H9 (cell line): ENCODE results near the gene SFTPB. TPM values are rescaled to one million over a fixed set of nuclear protein-coding genes. Genes with fewer than 3 reads are reported as not detected.
A peak's percentile ranks its signal among the peaks of the same experiment; 100 is the strongest.

Source experiments
- DNase-seq: peaks from one replicate; pipeline ENCODE4 v3.0.0-alpha.2; 2017
- H2AFZ ChIP-seq: one replicate; pipeline ENCODE4 v1.6.1; 2013; ENCODE audit warnings: mild to moderate bottlenecking, low read length, control low read depth, moderate library complexity
- H2AK5ac ChIP-seq: 2 replicates; pipeline ENCODE4 v1.6.1; 2013; ENCODE audit warnings: low read length, control low read depth, mixed read lengths; ENCODE audit not compliant: insufficient read length
- H2BK120ac ChIP-seq: one replicate; pipeline ENCODE4 v1.6.1; 2013; ENCODE audit warnings: low read depth, mild to moderate bottlenecking, low read length, control low read depth, inconsistent platforms; ENCODE audit not compliant: poor library complexity, severe bottlenecking
- H2BK12ac ChIP-seq: 2 replicates; pipeline ENCODE4 v1.6.1; 2013; ENCODE audit warnings: low read length, control low read depth, mixed read lengths, low read depth; ENCODE audit not compliant: insufficient read length
- H2BK15ac ChIP-seq: 2 replicates; pipeline ENCODE4 v1.6.1; 2013; ENCODE audit warnings: low read depth, low read length, control low read depth
- H2BK20ac ChIP-seq: one replicate; pipeline ENCODE4 v1.6.1; 2013; ENCODE audit warnings: low read depth, mild to moderate bottlenecking, low read length, control low read depth, inconsistent platforms; ENCODE audit not compliant: poor library complexity, severe bottlenecking
- H2BK5ac ChIP-seq: 2 replicates; pipeline ENCODE4 v1.6.1; 2013; ENCODE audit warnings: low read length, control low read depth, mixed read lengths; ENCODE audit not compliant: insufficient read length
- H3K14ac ChIP-seq: 2 replicates; pipeline ENCODE4 v1.6.1; 2013; ENCODE audit warnings: low read length, control low read depth; ENCODE audit not compliant: insufficient read depth
- H3K18ac ChIP-seq: 2 replicates; pipeline ENCODE4 v1.6.1; 2013; ENCODE audit warnings: low read depth, mild to moderate bottlenecking, mixed read lengths, low read length, control low read depth; ENCODE audit not compliant: insufficient read length
- H3K23ac ChIP-seq: 2 replicates; pipeline ENCODE4 v1.6.1; 2013; ENCODE audit warnings: low read length, control low read depth, mixed read lengths, low read depth; ENCODE audit not compliant: insufficient read length
- H3K23me2 ChIP-seq: 2 replicates; pipeline ENCODE4 v1.6.1; 2013; ENCODE audit warnings: low read depth, mild to moderate bottlenecking, mixed read lengths, low read length, control low read depth; ENCODE audit not compliant: insufficient read length, poor library complexity, severe bottlenecking
- H3K27ac ChIP-seq: 2 replicates; pipeline ENCODE4 v1.5.1; 2013; ENCODE audit warnings: low read length, control low read depth, mixed read lengths, low read depth; ENCODE audit not compliant: insufficient read length
- H3K27me3 ChIP-seq: 2 replicates; pipeline ENCODE4 v1.6.1; 2013; ENCODE audit warnings: low read length, control low read depth, inconsistent platforms; ENCODE audit not compliant: insufficient read depth
- H3K4ac ChIP-seq: 2 replicates; pipeline ENCODE4 v1.6.1; 2013; ENCODE audit warnings: low read depth, mild to moderate bottlenecking, control low read depth, inconsistent platforms, low read length, moderate library complexity
- H3K4me1 ChIP-seq: 2 replicates; pipeline ENCODE4 v1.6.1; 2013; ENCODE audit warnings: low read length, control low read depth, inconsistent platforms; ENCODE audit not compliant: insufficient read depth
- H3K4me2 ChIP-seq: 2 replicates; pipeline ENCODE4 v1.6.1; 2013; ENCODE audit warnings: low read length, control low read depth, mixed read lengths; ENCODE audit not compliant: insufficient read length, insufficient read depth
- H3K56ac ChIP-seq: 2 replicates; pipeline ENCODE4 v1.6.1; 2013; ENCODE audit warnings: low read depth, mild to moderate bottlenecking, mixed read lengths, low read length, control low read depth; ENCODE audit not compliant: insufficient read length
- H3K79me1 ChIP-seq: 2 replicates; pipeline ENCODE4 v1.6.1; 2013; ENCODE audit warnings: low read depth, mild to moderate bottlenecking, moderate library complexity, low read length, control low read depth, inconsistent platforms; ENCODE audit not compliant: insufficient read depth, poor library complexity, severe bottlenecking
- H3K79me2 ChIP-seq: 2 replicates; pipeline ENCODE4 v1.6.1; 2013; ENCODE audit warnings: low read length, control low read depth, inconsistent platforms; ENCODE audit not compliant: insufficient read depth
- H3K9ac ChIP-seq: 2 replicates; pipeline ENCODE4 v1.6.1; 2013; ENCODE audit warnings: low read length, control low read depth, mixed read lengths; ENCODE audit not compliant: insufficient read length; ENCODE audit errors: extremely low read depth
- H3K9me3 ChIP-seq: one replicate; pipeline ENCODE4 v1.6.1; 2013; ENCODE audit warnings: low read depth, low read length, inconsistent platforms; ENCODE audit not compliant: control insufficient read depth
- H3T11ph ChIP-seq: one replicate; pipeline ENCODE4 v1.6.1; 2013; ENCODE audit warnings: mild to moderate bottlenecking, low read length, control low read depth, inconsistent platforms
- H4K20me1 ChIP-seq: one replicate; pipeline ENCODE4 v1.6.1; 2013; ENCODE audit not compliant: control insufficient read depth, insufficient read length, insufficient read depth
- H4K5ac ChIP-seq: 2 replicates; pipeline ENCODE4 v1.6.1; 2013; ENCODE audit warnings: low read depth, mild to moderate bottlenecking, mixed read lengths, low read length, control low read depth; ENCODE audit not compliant: insufficient read length
- H4K8ac ChIP-seq: replicated peaks from 2 replicates; pipeline ENCODE4 v1.6.1; 2013; ENCODE audit warnings: low read length, control low read depth, mixed read lengths, low read depth; ENCODE audit not compliant: insufficient read length
- H4K91ac ChIP-seq: 2 replicates; pipeline ENCODE4 v1.6.1; 2013; ENCODE audit warnings: low read depth, mild to moderate bottlenecking, moderate library complexity, mixed read lengths, low read length, control low read depth; ENCODE audit not compliant: insufficient read length
- H3K27ac Mint-ChIP-seq, 3 experiments: 2 replicates in 2 of 3; 3 replicates in 1 of 3; pipeline ENCODE4 v1.8.0; 2020 to 2021; ENCODE audit warnings: mixed read lengths in 3 of 3, mild to moderate bottlenecking in 1 of 3, moderate library complexity in 1 of 3
- H3K27me3 Mint-ChIP-seq: 2 replicates; pipeline ENCODE4 v1.8.0; 2021; ENCODE audit warnings: low read depth, mild to moderate bottlenecking, moderate library complexity, mixed read lengths
- H3K36me3 Mint-ChIP-seq, 3 experiments: 2 replicates in 2 of 3; 3 replicates in 1 of 3; pipeline ENCODE4 v1.8.0; 2020 to 2021; ENCODE audit warnings: low read depth in 3 of 3, mixed read lengths in 3 of 3; ENCODE audit not compliant: insufficient read depth in 1 of 3
- H3K4me1 Mint-ChIP-seq, 2 experiments: 2 replicates each; pipeline ENCODE4 v1.8.0; 2020; ENCODE audit warnings: mixed read lengths in 2 of 2
- H3K4me3 Mint-ChIP-seq, 2 experiments: 2 replicates in 1 of 2; 3 replicates in 1 of 2; pipeline ENCODE4 v1.8.0; 2020 to 2021; ENCODE audit warnings: mild to moderate bottlenecking in 2 of 2, mixed read lengths in 2 of 2, moderate library complexity in 1 of 2
- H3K9me3 Mint-ChIP-seq, 2 experiments: 2 replicates in 1 of 2; 3 replicates in 1 of 2; pipeline ENCODE4 v1.8.0; 2020; ENCODE audit warnings: mild to moderate bottlenecking in 2 of 2, mixed read lengths in 2 of 2, moderate library complexity in 1 of 2
- WGBS: extraction: QIAGEN DNeasy Blood & Tissue Kit; methylation state at CpG from one replicate; pipeline ENCODE4 v1.1.7; 2013; ENCODE audit warnings: missing lambda C conversion rate, low lambda C conversion rate, mixed read lengths; ENCODE audit not compliant: insufficient read length; ENCODE audit errors: extremely low coverage; 5-methylcytosine and 5-hydroxymethylcytosine counted together
- total RNA-seq: library from RNA; stranded (reverse); gene quantifications from 2 replicates; pipeline ENCODE4 v1.2.1, GENCODE V29; 2021
- TF ChIP-seq, protein P1 (sequence below): fragments of 200-600 bp; sonication (generic); conservative IDR thresholded peaks from 3 replicates; pipeline ENCODE4 v1.8.0; 2021; ENCODE audit warnings: antibody characterized with exemption, mild to moderate bottlenecking

The SFTPB gene
- total RNA-seq, 1 experiment from 2014 or later = not detected

DNA sequence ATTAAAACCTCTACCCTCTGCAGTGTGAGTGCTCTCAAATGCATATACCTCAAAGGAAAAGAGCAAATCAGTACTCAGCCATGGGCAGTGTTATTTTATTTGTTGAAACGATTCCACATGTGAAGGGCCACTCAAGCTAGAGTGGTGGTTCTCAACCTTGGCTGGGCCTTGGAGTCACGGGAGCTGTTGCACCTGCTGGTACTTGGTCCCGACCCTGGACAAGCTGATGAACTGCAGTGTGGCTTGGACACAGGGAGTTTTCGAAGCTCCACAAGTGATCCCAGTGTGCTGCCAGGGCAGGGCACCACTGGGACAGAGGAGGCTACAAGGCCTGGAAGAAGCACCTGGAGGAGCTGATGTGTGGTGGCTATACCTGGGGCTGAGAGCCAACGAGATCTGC lies 45.8 kb upstream of the SFTPB start:
- Mint-ChIP-seq H3K36me3 (no peaks in the 10 kb centered on the region), H3K27ac (0 out of 7 replicates have a peak overlapping the region, but pooled peaks of 1 of the 3 experiments have one; percentile 76), H3K4me1 (peaks cover 5 to 13% of the 10 kb centered on the region in 2 experiments), H3K4me3 (no peak overlapping the region), H3K9me3 (no peaks in the 10 kb centered on the region; a peak in 1 of 5 replicates), H3K27me3 (peaks cover 15% of the 10 kb centered on the region)
- no peak overlapping the region for H4K5ac ChIP-seq
- H3K9me3 ChIP-seq = no peaks in the 10 kb centered on the region
- H3K79me2 ChIP-seq = no peaks in the 10 kb centered on the region
- H2BK15ac ChIP-seq = no peak overlapping the region
- H3K27ac ChIP-seq = no peak overlapping the region
- no peak overlapping the region for H2AFZ ChIP-seq
- no peak overlapping the region for H2BK5ac ChIP-seq
- no CpG with 5 or more reads among the region's 5 CpGs for WGBS
- H2BK12ac ChIP-seq = no peak overlapping the region
- H2AK5ac ChIP-seq = no peak overlapping the region
- TF ChIP-seq, protein P1, sequence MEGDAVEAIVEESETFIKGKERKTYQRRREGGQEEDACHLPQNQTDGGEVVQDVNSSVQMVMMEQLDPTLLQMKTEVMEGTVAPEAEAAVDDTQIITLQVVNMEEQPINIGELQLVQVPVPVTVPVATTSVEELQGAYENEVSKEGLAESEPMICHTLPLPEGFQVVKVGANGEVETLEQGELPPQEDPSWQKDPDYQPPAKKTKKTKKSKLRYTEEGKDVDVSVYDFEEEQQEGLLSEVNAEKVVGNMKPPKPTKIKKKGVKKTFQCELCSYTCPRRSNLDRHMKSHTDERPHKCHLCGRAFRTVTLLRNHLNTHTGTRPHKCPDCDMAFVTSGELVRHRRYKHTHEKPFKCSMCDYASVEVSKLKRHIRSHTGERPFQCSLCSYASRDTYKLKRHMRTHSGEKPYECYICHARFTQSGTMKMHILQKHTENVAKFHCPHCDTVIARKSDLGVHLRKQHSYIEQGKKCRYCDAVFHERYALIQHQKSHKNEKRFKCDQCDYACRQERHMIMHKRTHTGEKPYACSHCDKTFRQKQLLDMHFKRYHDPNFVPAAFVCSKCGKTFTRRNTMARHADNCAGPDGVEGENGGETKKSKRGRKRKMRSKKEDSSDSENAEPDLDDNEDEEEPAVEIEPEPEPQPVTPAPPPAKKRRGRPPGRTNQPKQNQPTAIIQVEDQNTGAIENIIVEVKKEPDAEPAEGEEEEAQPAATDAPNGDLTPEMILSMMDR = no peak
- no peak overlapping the region for H2BK20ac ChIP-seq
- no peak overlapping the region for H3K56ac ChIP-seq
- no peak overlapping the region for H3T11ph ChIP-seq
- H4K91ac ChIP-seq = no peak overlapping the region
- peak; percentile 17 for DNase-seq
- no peak overlapping the region for H3K23ac ChIP-seq
- H3K4ac ChIP-seq = no peak overlapping the region
- no peak overlapping the region for H2BK120ac ChIP-seq
- H3K18ac ChIP-seq = no peak overlapping the region
- H3K79me1 ChIP-seq = no peaks in the 10 kb centered on the region
- no peak overlapping the region for H3K9ac ChIP-seq
- no peaks in the 10 kb centered on the region for H4K20me1 ChIP-seq
- no peak overlapping the region for H4K8ac ChIP-seq
- H3K23me2 ChIP-seq = no peaks in the 10 kb centered on the region
- H3K14ac ChIP-seq = no peak overlapping the region
- no peaks in the 10 kb centered on the region for H3K4me1 ChIP-seq
- H3K27me3 ChIP-seq = peaks cover under 1% of the 10 kb centered on the region; the same call in 1 of the 2 replicates
- no peak overlapping the region for H3K4me2 ChIP-seq
